H1 (cell line): ENCODE results near the gene SPAG16. TPM values are rescaled to one million over a fixed set of nuclear protein-coding genes. Genes with fewer than 3 reads are reported as not detected.

ENCODE experiments used
- ASH2L ChIP-seq: fragments of 200-600, 300-600 bp; sonication (generic); IDR thresholded peaks from one replicate; pipeline ENCODE4 v1.7.1; 2017; ENCODE audit warnings: low read length
- GABPA ChIP-seq: IDR thresholded peaks from 2 replicates; pipeline ENCODE4 v1.6.1; 2011; ENCODE audit warnings: mild to moderate bottlenecking, low read length, moderate library complexity, borderline replicate concordance; ENCODE audit not compliant: insufficient read depth
- KDM4A ChIP-seq: IDR thresholded peaks from one replicate; pipeline ENCODE4 v1.7.1; 2012; ENCODE audit warnings: low read depth, mild to moderate bottlenecking, moderate library complexity, low read length, inconsistent platforms; ENCODE audit not compliant: severe bottlenecking
- POLR2AphosphoS5 ChIP-seq: IDR thresholded peaks from 2 replicates; pipeline ENCODE4 v1.6.1; 2011; ENCODE audit warnings: low read depth, low read length
- POU5F1 ChIP-seq: IDR thresholded peaks from 2 replicates; pipeline ENCODE4 v1.6.1; 2011; ENCODE audit warnings: low read depth, mild to moderate bottlenecking, low read length, moderate library complexity
- RAD21 ChIP-seq, 2 experiments: IDR thresholded peaks in 1 of 2; conservative IDR thresholded peaks in 1 of 2; 2 replicates each; pipeline ENCODE4 v1.6.1; 2011; ENCODE audit warnings: low read depth in 2 of 2, low read length in 2 of 2, improper control_type of control experiment in 1 of 2, inconsistent platforms in 1 of 2, mild to moderate bottlenecking in 1 of 2, moderate library complexity in 1 of 2
- SIN3A ChIP-seq, 2 experiments: IDR thresholded peaks in 1 of 2; conservative IDR thresholded peaks in 1 of 2; 2 replicates each; pipeline ENCODE4 v1.6.1; 2011 to 2012; ENCODE audit warnings: low read length in 2 of 2, improper control_type of control experiment in 1 of 2, low read depth in 1 of 2, mild to moderate bottlenecking in 1 of 2
- TAF1 ChIP-seq: IDR thresholded peaks from 2 replicates; pipeline ENCODE4 v1.6.1; 2011; ENCODE audit warnings: mild to moderate bottlenecking, low read depth, low read length
- polyA plus RNA-seq, 7 experiments: library from polyadenylated mRNA; depleted of rRNA in 3 of 7; stranded (reverse) in 5 of 7; unstranded in 2 of 7; fragments of >200 nt in 5 of 7; fragments of 200-250 nt in 2 of 7; gene quantifications; 1 replicate in 5 of 7; 2 replicates in 1 of 7; 4 replicates in 1 of 7; pipeline versions ENCODE4 v1.2.1 to v1.2.3, GENCODE V29; 2011 to 2013; ENCODE audit warnings: missing spikeins in 2 of 7, mixed read lengths in 2 of 7
- total RNA-seq: library from RNA; stranded (reverse); fragmentation: NEBNext Ultra II Directional; extraction: Animal tissue kit (Norgen Biotek cat#: 25700); gene quantifications from 2 replicates; pipeline ENCODE4 v1.2.1, GENCODE V29; 2021

SPAG16 gene
- total and polyA plus RNA-seq, 2 of the 8 experiments (the other 6 are each of a cell fraction or from before 2014, with no cell fraction given), result 6.0 to 14.9 TPM

DNA sequence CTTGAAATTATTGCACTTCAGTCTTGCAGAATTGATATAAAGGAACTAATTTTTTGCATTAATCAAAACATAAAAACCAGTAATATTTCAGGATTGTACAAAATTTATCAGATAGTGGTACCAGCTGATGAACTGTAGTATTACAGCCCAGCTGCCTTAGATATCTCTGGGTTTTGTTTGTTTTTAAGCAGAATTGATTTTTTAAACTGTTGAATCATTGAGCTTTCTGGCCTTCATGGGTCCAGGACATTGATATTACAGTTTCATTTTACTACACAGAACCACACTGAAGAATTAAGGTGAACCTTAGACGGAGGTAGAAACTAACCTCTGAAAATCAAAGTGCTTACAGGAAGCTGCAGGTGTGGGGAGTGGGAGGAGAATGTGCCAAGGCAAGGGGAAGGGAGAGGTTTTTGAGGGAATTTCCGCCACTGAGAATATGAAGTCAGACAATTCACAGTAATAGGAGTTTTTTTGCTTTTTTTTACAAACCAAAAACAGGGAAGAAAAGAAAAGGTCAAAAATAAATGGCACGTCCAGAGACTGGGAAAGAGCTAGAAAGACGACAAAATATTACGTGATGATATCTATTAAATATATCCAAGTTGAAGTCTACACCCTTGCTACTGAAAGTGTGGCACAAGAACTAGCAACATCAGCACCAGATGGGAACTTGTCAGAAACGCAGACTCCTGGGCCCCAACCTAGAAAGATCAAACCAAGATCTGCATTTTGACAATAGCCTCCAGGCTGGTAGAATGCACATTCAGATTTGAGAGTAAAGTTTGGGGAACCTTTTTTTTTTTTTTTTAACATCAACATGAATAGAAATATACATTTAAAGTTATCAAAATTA lies 40.8 kb upstream of the SPAG16 start (continued):
- TF ChIP-seq SIN3A (conservative IDR thresholded peaks at IDR 0.05 in 1 of 2, IDR thresholded peaks at IDR 0.05 in 1 of 2; ENCODE audit: low read depth in 1 of 2, low read length in 2 of 2), result no peak
- TF ChIP-seq GABPA, result no peak
- TF ChIP-seq KDM4A, result no peak
- TF ChIP-seq ASH2L, result no peak
- no peak for TF ChIP-seq TAF1
- no peak for TF ChIP-seq POU5F1
- no peak for TF ChIP-seq POLR2AphosphoS5
- no peak for TF ChIP-seq RAD21 (IDR thresholded peaks at IDR 0.05 in 1 of 2, conservative IDR thresholded peaks at IDR 0.05 in 1 of 2; ENCODE audit: low read depth in 2 of 2, low read length in 2 of 2)
